ENCODE data around the gene DCAF17.
"Not testable (repeated sequence)": the region's sequence is repeated elsewhere in the genome, so short reads cannot be mapped to it uniquely, and the experiment has no call there.

Gene DCAF17

GRCh38 chr2:171459498-171459897 lies 25.5 kb downstream of the DCAF17 start:
- DNase-seq = no peak

- DNase-seq = no peak
Observed at GRCh38 chr2:171460537-171460936, 26.5 kb downstream of the DCAF17 start.

- no peak for DNase-seq
Observed at GRCh38 chr2:171469176-171469575, 35.1 kb downstream of the DCAF17 start.

GRCh38 chr2:171470129-171470528 lies 36.1 kb downstream of the DCAF17 start:
- no peak for DNase-seq

- no peak for DNase-seq
Observed at GRCh38 chr2:171475979-171476378, 42.0 kb downstream of the DCAF17 start.

GRCh38 chr2:171478345-171478744 lies 44.3 kb downstream of the DCAF17 start:
- DNase-seq = no peak

- no peak for DNase-seq
Observed at GRCh38 chr2:171479154-171479814, 45.3 kb downstream of the DCAF17 start.

- no peak for DNase-seq
Observed at GRCh38 chr2:171480908-171481307, 46.9 kb downstream of the DCAF17 start.

- peak in 1 of 4 experiments; percentile 1 for DNase-seq
Observed at GRCh38 chr2:171482308-171482707, 48.3 kb downstream of the DCAF17 start.

GRCh38 chr2:171482877-171483276 lies 48.9 kb downstream of the DCAF17 start:
- DNase-seq = no peak

- DNase-seq = no peak
Observed at GRCh38 chr2:171483793-171484192, 49.8 kb downstream of the DCAF17 start.

- no peak for DNase-seq
Observed at GRCh38 chr2:171485116-171485515, 51.1 kb downstream of the DCAF17 start.

- DNase-seq = no peak
Observed at GRCh38 chr2:171487201-171487600, 53.2 kb downstream of the DCAF17 start.

GRCh38 chr2:171487803-171488259 lies 53.8 kb downstream of the DCAF17 start:
- DNase-seq = no peak

- DNase-seq = no peak
Observed at GRCh38 chr2:171490577-171490976, 56.6 kb downstream of the DCAF17 start.

- DNase-seq = no peak
Observed at GRCh38 chr2:171491292-171491691, 57.3 kb downstream of the DCAF17 start.

- no peak for DNase-seq
Observed at GRCh38 chr2:171492664-171493063, 58.6 kb downstream of the DCAF17 start.

- DNase-seq = not testable (repeated sequence)
Observed at GRCh38 chr2:171497664-171498063, 63.6 kb downstream of the DCAF17 start.

- DNase-seq = peak in 2 of 4 experiments; percentile 34 to 39
Observed at GRCh38 chr2:171505374-171505773, 71.3 kb downstream of the DCAF17 start.

GRCh38 chr2:171509945-171510731 lies 76.1 kb downstream of the DCAF17 start:
- no peak for DNase-seq

- DNase-seq = peak; percentile 29 to 51 (median 38)
Observed at GRCh38 chr2:171512014-171512413, 78.0 kb downstream of the DCAF17 start.

GRCh38 chr2:171512683-171513195 lies 78.7 kb downstream of the DCAF17 start:
- DNase-seq = no peak

- DNase-seq = peak in 3 of 4 experiments; percentile 55 to 68 (median 57)
Observed at GRCh38 chr2:171513719-171514160, 79.7 kb downstream of the DCAF17 start.
